Heart left ventricle (tissue), 13 donors: ENCODE data around the gene ZNF423.

Source experiments
- POLR2A ChIP-seq, 2 donors: fragments of 450-650 bp; IDR thresholded peaks; one replicate each; pipeline ENCODE4 v1.6.1; 2017; ENCODE audit warnings: antibody characterized with exemption in 2 of 2, mild to moderate bottlenecking in 2 of 2, moderate library complexity in 2 of 2
- TF ChIP-seq, protein P1 (sequence below), 12 donors: fragments of 200-600 bp; sonication (generic) in 4 of 12; IDR thresholded peaks; one replicate each; pipeline versions ENCODE4 v1.5.0 to v1.8.0; 2018 to 2022; ENCODE audit warnings: antibody characterized with exemption in 12 of 12, mild to moderate bottlenecking in 5 of 12
- donor health status: ischemic (EF 13 %, LVEDD 7.1; RV severe dilation, severe dysfunction).
- donor health status: DM: no; HTN: yes; CAD: no.
- donor health status: DM: no; HTN: no; CAD: no.
- donor health status: ischemic (EF 25% LVEDD 6.9; RV normal size, moderate dysfunction).
- donor health status: ischemic (EF 25% LVEDD 5.7; RV mildly dilated, moderate dysfunction).
- donor health status: ischemic (EF 35%, LVEDD 5.7; RV mildly dilated, moderate dysfunction).
- donor health status: nonischemic (EF 11% LVEDD 7.7; RV severe dilation, severe dysfunction).
- donor health status: DM: yes; HTN: yes; CAD: no.
- donor health status: PGD.
- donor health status: ischemic (EF 29% LVEDD 5.4; RV normal size, mild dysfunction).
- donor health status: nonischemic (EF 23%, LVEDD 6.1; RV moderate dilation, normal function).

DNA sequence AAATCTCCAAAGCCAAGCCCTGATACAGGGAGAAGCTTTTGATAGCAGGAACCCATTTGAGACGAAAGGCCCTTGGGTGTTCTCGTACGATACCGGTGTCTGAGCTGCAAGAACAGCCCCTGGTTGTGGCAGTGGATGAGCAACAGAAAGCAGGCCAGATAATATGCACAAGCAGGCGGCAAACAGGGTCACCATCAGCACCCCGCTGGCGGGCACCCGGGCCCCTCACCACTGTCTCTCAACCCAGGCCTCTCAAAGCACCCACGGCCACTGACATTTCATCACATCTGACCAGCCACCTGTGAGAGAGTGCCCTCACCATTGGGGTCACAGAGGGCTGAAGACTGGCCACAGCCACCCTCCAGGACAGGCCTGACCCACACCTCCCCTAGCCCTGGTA lies 252.0 kb downstream of the ZNF423 start:
- TF ChIP-seq POLR2A (IDR thresholded peaks at IDR 0.05): no peak
- TF ChIP-seq, protein P1, sequence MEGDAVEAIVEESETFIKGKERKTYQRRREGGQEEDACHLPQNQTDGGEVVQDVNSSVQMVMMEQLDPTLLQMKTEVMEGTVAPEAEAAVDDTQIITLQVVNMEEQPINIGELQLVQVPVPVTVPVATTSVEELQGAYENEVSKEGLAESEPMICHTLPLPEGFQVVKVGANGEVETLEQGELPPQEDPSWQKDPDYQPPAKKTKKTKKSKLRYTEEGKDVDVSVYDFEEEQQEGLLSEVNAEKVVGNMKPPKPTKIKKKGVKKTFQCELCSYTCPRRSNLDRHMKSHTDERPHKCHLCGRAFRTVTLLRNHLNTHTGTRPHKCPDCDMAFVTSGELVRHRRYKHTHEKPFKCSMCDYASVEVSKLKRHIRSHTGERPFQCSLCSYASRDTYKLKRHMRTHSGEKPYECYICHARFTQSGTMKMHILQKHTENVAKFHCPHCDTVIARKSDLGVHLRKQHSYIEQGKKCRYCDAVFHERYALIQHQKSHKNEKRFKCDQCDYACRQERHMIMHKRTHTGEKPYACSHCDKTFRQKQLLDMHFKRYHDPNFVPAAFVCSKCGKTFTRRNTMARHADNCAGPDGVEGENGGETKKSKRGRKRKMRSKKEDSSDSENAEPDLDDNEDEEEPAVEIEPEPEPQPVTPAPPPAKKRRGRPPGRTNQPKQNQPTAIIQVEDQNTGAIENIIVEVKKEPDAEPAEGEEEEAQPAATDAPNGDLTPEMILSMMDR (IDR thresholded peaks at IDR 0.05): no peak
